GM12872 (cell line): ENCODE data around the gene FOXL3.

Source experiments
- TF ChIP-seq, protein P1 (sequence below): IDR thresholded peaks from 3 replicates; pipeline ENCODE4 v1.5.1; 2011; ENCODE audit warnings: low read depth, mild to moderate bottlenecking, low read length, moderate library complexity; ENCODE audit not compliant: insufficient read depth

FOXL3 gene

GRCh38 chr7:323410-323809, 33.4 kb downstream of the FOXL3 start:
- TF ChIP-seq, protein P1, sequence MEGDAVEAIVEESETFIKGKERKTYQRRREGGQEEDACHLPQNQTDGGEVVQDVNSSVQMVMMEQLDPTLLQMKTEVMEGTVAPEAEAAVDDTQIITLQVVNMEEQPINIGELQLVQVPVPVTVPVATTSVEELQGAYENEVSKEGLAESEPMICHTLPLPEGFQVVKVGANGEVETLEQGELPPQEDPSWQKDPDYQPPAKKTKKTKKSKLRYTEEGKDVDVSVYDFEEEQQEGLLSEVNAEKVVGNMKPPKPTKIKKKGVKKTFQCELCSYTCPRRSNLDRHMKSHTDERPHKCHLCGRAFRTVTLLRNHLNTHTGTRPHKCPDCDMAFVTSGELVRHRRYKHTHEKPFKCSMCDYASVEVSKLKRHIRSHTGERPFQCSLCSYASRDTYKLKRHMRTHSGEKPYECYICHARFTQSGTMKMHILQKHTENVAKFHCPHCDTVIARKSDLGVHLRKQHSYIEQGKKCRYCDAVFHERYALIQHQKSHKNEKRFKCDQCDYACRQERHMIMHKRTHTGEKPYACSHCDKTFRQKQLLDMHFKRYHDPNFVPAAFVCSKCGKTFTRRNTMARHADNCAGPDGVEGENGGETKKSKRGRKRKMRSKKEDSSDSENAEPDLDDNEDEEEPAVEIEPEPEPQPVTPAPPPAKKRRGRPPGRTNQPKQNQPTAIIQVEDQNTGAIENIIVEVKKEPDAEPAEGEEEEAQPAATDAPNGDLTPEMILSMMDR, result no peak

GRCh38 chr7:324011-324410, 34.0 kb downstream of the FOXL3 start:
- TF ChIP-seq, protein P1, result no peak

- TF ChIP-seq, protein P1, result no peak
Observed at GRCh38 chr7:325051-325798, 35.3 kb downstream of the FOXL3 start.

- TF ChIP-seq, protein P1, result no peak
Observed at GRCh38 chr7:325811-326210, 35.8 kb downstream of the FOXL3 start.

GRCh38 chr7:326273-326672, 36.3 kb downstream of the FOXL3 start:
- TF ChIP-seq, protein P1, result no peak

DNA sequence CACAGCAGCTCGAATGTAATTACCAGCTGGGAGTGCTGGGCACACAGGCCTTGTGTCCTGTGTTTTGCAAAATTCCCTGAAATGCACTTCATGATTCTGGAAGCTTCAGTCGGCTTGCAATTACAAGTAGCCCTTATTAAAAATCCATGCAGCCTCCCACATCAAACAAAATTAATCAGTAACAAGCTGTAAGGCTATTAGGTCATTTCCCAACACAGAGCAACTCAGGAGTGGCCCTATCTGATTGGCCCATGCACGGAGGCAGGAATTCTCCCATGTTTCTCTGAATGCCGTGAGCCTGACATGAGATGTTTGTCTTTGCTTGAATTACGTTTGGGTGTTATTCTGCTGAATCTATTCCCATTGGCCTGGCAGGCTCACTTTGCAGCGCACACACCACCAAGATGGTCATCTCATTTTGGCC, 36.9 kb downstream of the FOXL3 start:
- TF ChIP-seq, protein P1, result no peak

DNA sequence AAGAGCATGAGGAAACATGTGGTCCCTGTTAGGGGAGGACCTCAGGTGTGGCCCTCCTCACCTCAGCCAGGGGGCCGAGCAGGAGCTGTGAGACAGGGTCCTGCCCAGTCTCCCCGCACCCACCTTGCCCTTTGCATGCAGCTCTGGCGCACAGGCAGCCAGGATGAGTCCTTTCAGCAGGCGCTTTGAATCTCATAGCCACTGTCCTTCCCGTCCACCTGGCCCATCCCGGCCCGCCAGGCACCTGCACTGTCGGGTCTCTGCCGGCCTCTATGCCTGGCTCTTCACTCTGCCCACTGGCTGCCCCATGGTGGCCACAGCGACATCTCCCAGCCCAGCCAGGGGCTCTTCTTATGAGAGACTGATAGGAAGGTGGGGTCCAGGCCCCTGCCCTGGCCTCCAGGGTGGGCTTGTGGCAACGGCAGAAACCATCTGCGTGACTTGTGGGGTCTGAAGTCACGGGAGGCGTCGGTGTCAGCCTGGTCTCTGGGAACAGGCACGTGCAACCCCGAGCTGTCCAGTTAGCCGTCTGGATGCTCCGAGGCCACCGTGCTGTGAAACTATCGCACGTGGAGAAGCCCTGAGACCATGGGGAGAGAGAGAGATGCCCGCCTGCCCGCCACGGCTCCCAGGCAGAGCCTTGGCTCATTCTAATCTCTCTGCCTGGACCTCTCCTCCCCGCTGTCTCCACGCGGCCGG, 37.4 kb downstream of the FOXL3 start:
- TF ChIP-seq, protein P1, result no peak
